SK-N-SH treated with all-trans-retinoic acid at 6 μM for 48 hours (cell line): ENCODE measurements around the gene SIDT1.

Source experiments
- ATAC-seq: fragments of 200-7000 bp; cut with Tn5 transposase; 3 replicates; pipeline ENCODE4 v1.9.1; 2020; ENCODE audit warnings: mild to moderate bottlenecking, moderate library complexity
- ARNTL ChIP-seq: fragments of 450-650 bp; formaldehyde crosslinking; IDR thresholded peaks from 2 replicates; pipeline ENCODE4 v1.5.0; 2020; ENCODE audit warnings: low read depth, mild to moderate bottlenecking, moderate library complexity, borderline replicate concordance
- BACH2 ChIP-seq: fragments of 250-450 bp; sonication (Bioruptor Pico); IDR thresholded peaks from 2 replicates; pipeline ENCODE4 v1.9.0; 2021; ENCODE audit warnings: mild to moderate bottlenecking, borderline replicate concordance
- ESRRG ChIP-seq: fragments of 250-450 bp; sonication (Bioruptor Pico); IDR thresholded peaks from 2 replicates; pipeline ENCODE4 v1.6.1; 2021; ENCODE audit warnings: mild to moderate bottlenecking
- GLIS3 ChIP-seq: fragments of 250-450 bp; sonication (Bioruptor Pico); IDR thresholded peaks from 2 replicates; pipeline ENCODE4 v1.5.0; 2020; ENCODE audit warnings: mild to moderate bottlenecking, moderate library complexity
- ISL1 ChIP-seq: fragments of 250-450 bp; sonication (Bioruptor Pico); IDR thresholded peaks from 2 replicates; pipeline ENCODE4 v2.1.2; 2022; ENCODE audit warnings: mild to moderate bottlenecking, moderate library complexity
- OSR1 ChIP-seq: fragments of 250-450 bp; sonication (Bioruptor Pico); IDR thresholded peaks from 2 replicates; pipeline ENCODE4 v1.8.0; 2022; ENCODE audit warnings: moderate library complexity, mild to moderate bottlenecking, inconsistent platforms
- PPARA ChIP-seq: fragments of 250-450 bp; sonication (Bioruptor Pico); IDR thresholded peaks from 2 replicates; pipeline ENCODE4 v1.5.0; 2020; ENCODE audit warnings: mild to moderate bottlenecking, borderline replicate concordance
- RARB ChIP-seq: fragments of 250-450 bp; sonication (Bioruptor Pico); IDR thresholded peaks from 2 replicates; pipeline ENCODE4 v1.8.0; 2021; ENCODE audit warnings: mild to moderate bottlenecking, moderate library complexity
- SNAI2 ChIP-seq: fragments of 250-450 bp; sonication (Bioruptor Pico); IDR thresholded peaks from 2 replicates; pipeline ENCODE4 v1.5.0; 2020; ENCODE audit warnings: mild to moderate bottlenecking, moderate library complexity
- TCF4 ChIP-seq: fragments of 250-450 bp; sonication (Bioruptor Pico); IDR thresholded peaks from 2 replicates; pipeline ENCODE4 v1.8.0; 2021; ENCODE audit warnings: mild to moderate bottlenecking, moderate library complexity, borderline replicate concordance
- ZC3H10 ChIP-seq: fragments of 250-450 bp; sonication (Bioruptor Pico); IDR thresholded peaks from 2 replicates; pipeline ENCODE4 v1.5.1; 2021; ENCODE audit warnings: mild to moderate bottlenecking, moderate library complexity
- ZFP30 ChIP-seq: fragments of 450-650 bp; formaldehyde crosslinking; IDR thresholded peaks from 2 replicates; pipeline ENCODE4 v1.5.0; 2022; ENCODE audit warnings: mild to moderate bottlenecking, moderate library complexity
- ZNF565 ChIP-seq: fragments of 450-650 bp; formaldehyde crosslinking; conservative IDR thresholded peaks from 2 replicates; pipeline ENCODE4 v1.5.0; 2020; ENCODE audit warnings: low read depth, mild to moderate bottlenecking, moderate library complexity
- ZNF70 ChIP-seq: fragments of 450-650 bp; formaldehyde crosslinking; IDR thresholded peaks from 2 replicates; pipeline ENCODE4 v1.5.0; 2020; ENCODE audit warnings: mild to moderate bottlenecking, moderate library complexity
- ZNF8 ChIP-seq: fragments of 450-650 bp; formaldehyde crosslinking; IDR thresholded peaks from 2 replicates; pipeline ENCODE4 v1.5.0; 2020; ENCODE audit warnings: mild to moderate bottlenecking, moderate library complexity
- TF ChIP-seq, protein P1 (sequence below): fragments of 250-450 bp; sonication (Bioruptor Pico); IDR thresholded peaks from 2 replicates; pipeline ENCODE4 v1.5.0; 2020; ENCODE audit warnings: mild to moderate bottlenecking, moderate library complexity
- TF ChIP-seq, protein P2 (sequence below): fragments of 250-450 bp; sonication (Bioruptor Pico); IDR thresholded peaks from 2 replicates; pipeline ENCODE4 v1.8.0; 2021; ENCODE audit warnings: low read depth, mild to moderate bottlenecking, moderate library complexity, borderline replicate concordance
- TF ChIP-seq, protein P3 (sequence below): fragments of 250-450 bp; sonication (Bioruptor Pico); IDR thresholded peaks from 2 replicates; pipeline ENCODE4 v1.8.0; 2020; ENCODE audit warnings: mild to moderate bottlenecking, moderate library complexity, borderline replicate concordance
- TF ChIP-seq, protein P4 (sequence below): fragments of 250-450 bp; sonication (Bioruptor Pico); IDR thresholded peaks from 2 replicates; pipeline ENCODE4 v1.5.1; 2020; ENCODE audit warnings: low read depth, mild to moderate bottlenecking, moderate library complexity
- TF ChIP-seq, protein P5 (sequence below): fragments of 250-450 bp; sonication (Bioruptor Pico); IDR thresholded peaks from 2 replicates; pipeline ENCODE4 v1.5.1; 2021; ENCODE audit warnings: mild to moderate bottlenecking, moderate library complexity

The SIDT1 gene

DNA sequence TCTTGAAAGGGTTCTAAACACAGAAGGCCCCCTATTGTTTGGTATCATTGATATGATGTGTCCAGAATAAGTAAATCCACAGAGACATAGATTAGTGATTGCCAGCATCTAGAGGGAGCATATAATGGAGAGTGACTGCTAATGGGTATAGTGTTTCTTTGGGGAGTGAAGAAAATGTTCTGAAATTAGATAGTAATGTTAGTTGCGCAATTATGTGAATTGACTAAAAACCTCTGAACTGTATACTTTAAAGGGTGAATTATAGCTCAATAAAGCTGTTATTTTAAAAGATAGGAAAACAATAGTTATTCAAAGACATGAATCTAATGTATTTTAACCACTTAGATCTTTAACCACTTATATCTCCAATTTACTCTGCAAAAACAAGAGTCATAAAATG is 23.4 kb upstream of the SIDT1 start (continued):
- TF ChIP-seq ZNF565, result no peak
- no peak for TF ChIP-seq SNAI2 (CRISPR knock-in tag)
- no peak for TF ChIP-seq OSR1 (CRISPR knock-in tag)

DNA sequence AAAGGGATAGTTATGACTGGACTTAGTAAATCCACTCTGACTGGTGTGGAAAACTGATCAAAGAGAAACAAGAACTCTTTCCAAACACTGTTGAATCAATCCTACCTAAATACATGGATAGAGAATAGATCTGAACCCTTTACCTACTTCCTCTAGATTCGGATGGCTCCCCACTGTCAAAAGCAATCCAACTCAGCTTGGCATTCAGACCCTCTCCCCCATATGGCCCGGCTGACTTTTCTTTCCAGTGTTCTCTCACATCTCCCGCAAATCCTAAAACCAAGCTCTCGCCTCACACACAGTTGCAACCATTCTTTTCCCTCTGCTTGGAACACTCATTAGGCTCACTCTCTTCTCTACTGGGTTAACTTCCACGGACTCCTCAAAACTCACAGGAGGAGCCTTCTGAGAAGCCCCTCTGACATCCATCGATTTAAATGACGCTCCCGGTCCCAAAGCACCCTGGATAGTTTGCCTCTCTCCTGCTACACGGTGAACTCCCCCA is 18.0 kb upstream of the SIDT1 start:
- peak; percentile 38; the same call in 2 of the 3 replicates for ATAC-seq
- no peak for TF ChIP-seq RARB
- no peak for TF ChIP-seq ZNF8 (CRISPR knock-in tag)
- TF ChIP-seq SNAI2 (CRISPR knock-in tag), result no peak
- no peak for TF ChIP-seq ARNTL (CRISPR knock-in tag)
- no peak for TF ChIP-seq ZC3H10 (CRISPR knock-in tag)
- TF ChIP-seq ZFP30, result no peak
- no peak for TF ChIP-seq ZNF70 (CRISPR knock-in tag)
- TF ChIP-seq, protein P1, sequence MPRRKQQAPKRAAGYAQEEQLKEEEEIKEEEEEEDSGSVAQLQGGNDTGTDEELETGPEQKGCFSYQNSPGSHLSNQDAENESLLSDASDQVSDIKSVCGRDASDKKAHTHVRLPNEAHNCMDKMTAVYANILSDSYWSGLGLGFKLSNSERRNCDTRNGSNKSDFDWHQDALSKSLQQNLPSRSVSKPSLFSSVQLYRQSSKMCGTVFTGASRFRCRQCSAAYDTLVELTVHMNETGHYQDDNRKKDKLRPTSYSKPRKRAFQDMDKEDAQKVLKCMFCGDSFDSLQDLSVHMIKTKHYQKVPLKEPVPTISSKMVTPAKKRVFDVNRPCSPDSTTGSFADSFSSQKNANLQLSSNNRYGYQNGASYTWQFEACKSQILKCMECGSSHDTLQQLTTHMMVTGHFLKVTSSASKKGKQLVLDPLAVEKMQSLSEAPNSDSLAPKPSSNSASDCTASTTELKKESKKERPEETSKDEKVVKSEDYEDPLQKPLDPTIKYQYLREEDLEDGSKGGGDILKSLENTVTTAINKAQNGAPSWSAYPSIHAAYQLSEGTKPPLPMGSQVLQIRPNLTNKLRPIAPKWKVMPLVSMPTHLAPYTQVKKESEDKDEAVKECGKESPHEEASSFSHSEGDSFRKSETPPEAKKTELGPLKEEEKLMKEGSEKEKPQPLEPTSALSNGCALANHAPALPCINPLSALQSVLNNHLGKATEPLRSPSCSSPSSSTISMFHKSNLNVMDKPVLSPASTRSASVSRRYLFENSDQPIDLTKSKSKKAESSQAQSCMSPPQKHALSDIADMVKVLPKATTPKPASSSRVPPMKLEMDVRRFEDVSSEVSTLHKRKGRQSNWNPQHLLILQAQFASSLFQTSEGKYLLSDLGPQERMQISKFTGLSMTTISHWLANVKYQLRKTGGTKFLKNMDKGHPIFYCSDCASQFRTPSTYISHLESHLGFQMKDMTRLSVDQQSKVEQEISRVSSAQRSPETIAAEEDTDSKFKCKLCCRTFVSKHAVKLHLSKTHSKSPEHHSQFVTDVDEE (CRISPR knock-in tag), result no peak
- TF ChIP-seq, protein P2, sequence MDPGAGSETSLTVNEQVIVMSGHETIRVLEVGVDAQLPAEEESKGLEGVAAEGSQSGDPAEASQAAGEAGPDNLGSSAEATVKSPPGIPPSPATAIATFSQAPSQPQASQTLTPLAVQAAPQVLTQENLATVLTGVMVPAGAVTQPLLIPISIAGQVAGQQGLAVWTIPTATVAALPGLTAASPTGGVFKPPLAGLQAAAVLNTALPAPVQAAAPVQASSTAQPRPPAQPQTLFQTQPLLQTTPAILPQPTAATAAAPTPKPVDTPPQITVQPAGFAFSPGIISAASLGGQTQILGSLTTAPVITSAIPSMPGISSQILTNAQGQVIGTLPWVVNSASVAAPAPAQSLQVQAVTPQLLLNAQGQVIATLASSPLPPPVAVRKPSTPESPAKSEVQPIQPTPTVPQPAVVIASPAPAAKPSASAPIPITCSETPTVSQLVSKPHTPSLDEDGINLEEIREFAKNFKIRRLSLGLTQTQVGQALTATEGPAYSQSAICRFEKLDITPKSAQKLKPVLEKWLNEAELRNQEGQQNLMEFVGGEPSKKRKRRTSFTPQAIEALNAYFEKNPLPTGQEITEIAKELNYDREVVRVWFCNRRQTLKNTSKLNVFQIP, result no peak
- no peak for TF ChIP-seq OSR1 (CRISPR knock-in tag)
- no peak for TF ChIP-seq GLIS3 (CRISPR knock-in tag)
- TF ChIP-seq ESRRG, result no peak
- no peak for TF ChIP-seq PPARA
- TF ChIP-seq, protein P3, sequence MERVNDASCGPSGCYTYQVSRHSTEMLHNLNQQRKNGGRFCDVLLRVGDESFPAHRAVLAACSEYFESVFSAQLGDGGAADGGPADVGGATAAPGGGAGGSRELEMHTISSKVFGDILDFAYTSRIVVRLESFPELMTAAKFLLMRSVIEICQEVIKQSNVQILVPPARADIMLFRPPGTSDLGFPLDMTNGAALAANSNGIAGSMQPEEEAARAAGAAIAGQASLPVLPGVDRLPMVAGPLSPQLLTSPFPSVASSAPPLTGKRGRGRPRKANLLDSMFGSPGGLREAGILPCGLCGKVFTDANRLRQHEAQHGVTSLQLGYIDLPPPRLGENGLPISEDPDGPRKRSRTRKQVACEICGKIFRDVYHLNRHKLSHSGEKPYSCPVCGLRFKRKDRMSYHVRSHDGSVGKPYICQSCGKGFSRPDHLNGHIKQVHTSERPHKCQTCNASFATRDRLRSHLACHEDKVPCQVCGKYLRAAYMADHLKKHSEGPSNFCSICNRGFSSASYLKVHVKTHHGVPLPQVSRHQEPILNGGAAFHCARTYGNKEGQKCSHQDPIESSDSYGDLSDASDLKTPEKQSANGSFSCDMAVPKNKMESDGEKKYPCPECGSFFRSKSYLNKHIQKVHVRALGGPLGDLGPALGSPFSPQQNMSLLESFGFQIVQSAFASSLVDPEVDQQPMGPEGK (CRISPR knock-in tag), result no peak
- TF ChIP-seq, protein P4, sequence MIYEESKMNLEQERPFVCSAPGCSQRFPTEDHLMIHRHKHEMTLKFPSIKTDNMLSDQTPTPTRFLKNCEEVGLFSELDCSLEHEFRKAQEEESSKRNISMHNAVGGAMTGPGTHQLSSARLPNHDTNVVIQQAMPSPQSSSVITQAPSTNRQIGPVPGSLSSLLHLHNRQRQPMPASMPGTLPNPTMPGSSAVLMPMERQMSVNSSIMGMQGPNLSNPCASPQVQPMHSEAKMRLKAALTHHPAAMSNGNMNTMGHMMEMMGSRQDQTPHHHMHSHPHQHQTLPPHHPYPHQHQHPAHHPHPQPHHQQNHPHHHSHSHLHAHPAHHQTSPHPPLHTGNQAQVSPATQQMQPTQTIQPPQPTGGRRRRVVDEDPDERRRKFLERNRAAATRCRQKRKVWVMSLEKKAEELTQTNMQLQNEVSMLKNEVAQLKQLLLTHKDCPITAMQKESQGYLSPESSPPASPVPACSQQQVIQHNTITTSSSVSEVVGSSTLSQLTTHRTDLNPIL, result no peak
- no peak for TF ChIP-seq BACH2 (CRISPR knock-in tag)
- TF ChIP-seq, protein P5, sequence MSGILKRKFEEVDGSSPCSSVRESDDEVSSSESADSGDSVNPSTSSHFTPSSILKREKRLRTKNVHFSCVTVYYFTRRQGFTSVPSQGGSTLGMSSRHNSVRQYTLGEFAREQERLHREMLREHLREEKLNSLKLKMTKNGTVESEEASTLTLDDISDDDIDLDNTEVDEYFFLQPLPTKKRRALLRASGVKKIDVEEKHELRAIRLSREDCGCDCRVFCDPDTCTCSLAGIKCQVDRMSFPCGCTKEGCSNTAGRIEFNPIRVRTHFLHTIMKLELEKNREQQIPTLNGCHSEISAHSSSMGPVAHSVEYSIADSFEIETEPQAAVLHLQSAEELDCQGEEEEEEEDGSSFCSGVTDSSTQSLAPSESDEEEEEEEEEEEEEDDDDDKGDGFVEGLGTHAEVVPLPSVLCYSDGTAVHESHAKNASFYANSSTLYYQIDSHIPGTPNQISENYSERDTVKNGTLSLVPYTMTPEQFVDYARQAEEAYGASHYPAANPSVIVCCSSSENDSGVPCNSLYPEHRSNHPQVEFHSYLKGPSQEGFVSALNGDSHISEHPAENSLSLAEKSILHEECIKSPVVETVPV (CRISPR knock-in tag), result no peak

DNA sequence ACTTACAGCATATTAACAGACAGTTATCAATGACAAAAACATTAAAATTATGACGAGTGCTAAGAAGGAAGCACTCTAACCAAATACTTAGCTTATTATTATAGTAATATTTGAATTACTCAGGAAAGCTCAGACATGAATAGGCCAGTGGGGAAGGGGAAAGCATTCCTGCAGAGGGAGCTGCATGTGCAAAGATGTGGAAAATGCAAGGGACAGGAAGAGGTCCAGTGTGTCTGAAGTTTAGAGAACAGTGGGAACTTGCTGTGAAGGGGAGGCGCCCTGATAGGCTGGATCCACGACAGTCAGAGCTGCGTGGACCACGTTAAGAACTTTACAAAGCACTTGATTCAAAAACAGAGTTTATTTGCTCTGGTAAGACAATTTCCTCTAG is 16.2 kb upstream of the SIDT1 start:
- ATAC-seq, result peak; percentile 37
- TF ChIP-seq ISL1 (CRISPR knock-in tag) (no peak), ESRRG (no peak), ZNF70 (CRISPR knock-in tag) (no peak), ARNTL (CRISPR knock-in tag) (no peak), TCF4 (CRISPR knock-in tag) (no peak), BACH2 (CRISPR knock-in tag) (no peak), OSR1 (CRISPR knock-in tag) (no peak), PPARA (no peak)
- TF ChIP-seq, protein P3 (CRISPR knock-in tag), result no peak
- TF ChIP-seq, protein P2, result no peak
- TF ChIP-seq, protein P5 (CRISPR knock-in tag), result no peak
